NCI-H2227 treated with DMSO at 0.1 percent for 48 hours (cell line): Measurements from ENCODE around the gene SYNE1.
"Not testable (repeated sequence)": the region's sequence is repeated elsewhere in the genome, so short reads cannot be mapped to it uniquely, and the experiment has no call there.

Experiments
- DNase-seq: peaks from one replicate; lab custom pipeline; 2025; lab: John Stamatoyannopoulos, UW

SYNE1 gene

GRCh38 chr6:152138344-152138743 is 498.8 kb downstream of the SYNE1 start:
- DNase-seq: not testable (repeated sequence)

- no peak for DNase-seq
Measured at GRCh38 chr6:152136449-152136825, 500.7 kb downstream of the SYNE1 start.

- DNase-seq: no peak
Measured at GRCh38 chr6:152135755-152136448, 501.3 kb downstream of the SYNE1 start.

- DNase-seq: no peak
Measured at GRCh38 chr6:152130441-152130840, 506.7 kb downstream of the SYNE1 start.

- DNase-seq: no peak
Measured at GRCh38 chr6:152129691-152130151, 507.4 kb downstream of the SYNE1 start.

GRCh38 chr6:152127432-152128165 is 509.6 kb downstream of the SYNE1 start:
- no peak for DNase-seq

GRCh38 chr6:152124429-152125074 is 512.6 kb downstream of the SYNE1 start:
- DNase-seq: no peak

GRCh38 chr6:152123076-152123475 is 514.1 kb downstream of the SYNE1 start:
- no peak for DNase-seq

GRCh38 chr6:152122434-152122833 is 514.7 kb downstream of the SYNE1 start:
- DNase-seq: no peak

GRCh38 chr6:152121910-152122309 is 515.3 kb downstream of the SYNE1 start:
- DNase-seq: no peak

GRCh38 chr6:152119831-152120230 is 517.3 kb downstream of the SYNE1 start:
- no peak for DNase-seq

GRCh38 chr6:152118678-152119077 is 518.5 kb downstream of the SYNE1 start:
- DNase-seq: no peak

GRCh38 chr6:152118224-152118623 is 518.9 kb downstream of the SYNE1 start:
- DNase-seq: no peak

- DNase-seq: no peak
Measured at GRCh38 chr6:152117156-152118133, 519.7 kb downstream of the SYNE1 start.

- no peak for DNase-seq
Measured at GRCh38 chr6:152112491-152113261, 524.5 kb downstream of the SYNE1 start.

- DNase-seq: no peak
Measured at GRCh38 chr6:152110886-152111820, 526.0 kb downstream of the SYNE1 start.

GRCh38 chr6:152107973-152108372 is 529.2 kb downstream of the SYNE1 start:
- no peak for DNase-seq

- no peak for DNase-seq
Measured at GRCh38 chr6:152100183-152100618, 537.0 kb downstream of the SYNE1 start.

GRCh38 chr6:152099446-152100182 is 537.5 kb downstream of the SYNE1 start:
- DNase-seq: no peak
